ENCODE measurements around the gene CCDC63.

The CCDC63 gene

DNA sequence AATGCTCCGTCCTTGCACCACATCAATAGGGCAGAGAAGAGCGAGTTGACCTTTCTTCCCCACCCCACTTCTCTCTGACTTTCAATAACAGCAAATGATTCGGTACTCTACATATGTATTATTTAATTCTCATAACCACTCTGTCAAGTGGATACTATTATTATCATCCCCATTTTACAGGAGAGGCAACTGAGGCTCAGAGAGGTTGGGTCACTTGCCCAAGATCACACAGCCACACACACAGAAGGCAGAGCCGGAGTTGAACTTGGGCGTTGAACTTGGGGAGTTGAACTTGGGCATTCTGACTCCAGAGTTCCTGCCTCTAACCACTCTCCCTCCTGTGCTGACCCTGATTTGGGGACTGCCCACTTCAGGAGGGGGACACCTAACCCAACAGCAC is 72.9 kb downstream of the CCDC63 start:
- no peak for TF ChIP-seq POLR2A (IDR thresholded peaks at IDR 0.05; ENCODE audit: extremely low read depth, insufficient read length)
- no peak for TF ChIP-seq CTCF (IDR thresholded peaks at IDR 0.05; ENCODE audit: low read depth, low read length)
- TF ChIP-seq, protein P1, sequence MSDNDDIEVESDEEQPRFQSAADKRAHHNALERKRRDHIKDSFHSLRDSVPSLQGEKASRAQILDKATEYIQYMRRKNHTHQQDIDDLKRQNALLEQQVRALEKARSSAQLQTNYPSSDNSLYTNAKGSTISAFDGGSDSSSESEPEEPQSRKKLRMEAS (IDR thresholded peaks at IDR 0.05; ENCODE audit: low read depth, low read length), result no peak
- TF ChIP-seq MYC (IDR thresholded peaks at IDR 0.05; ENCODE audit: low read depth, low read length), result no peak
- DNase-seq (ENCODE audit: low read depth), result no peak

DNA sequence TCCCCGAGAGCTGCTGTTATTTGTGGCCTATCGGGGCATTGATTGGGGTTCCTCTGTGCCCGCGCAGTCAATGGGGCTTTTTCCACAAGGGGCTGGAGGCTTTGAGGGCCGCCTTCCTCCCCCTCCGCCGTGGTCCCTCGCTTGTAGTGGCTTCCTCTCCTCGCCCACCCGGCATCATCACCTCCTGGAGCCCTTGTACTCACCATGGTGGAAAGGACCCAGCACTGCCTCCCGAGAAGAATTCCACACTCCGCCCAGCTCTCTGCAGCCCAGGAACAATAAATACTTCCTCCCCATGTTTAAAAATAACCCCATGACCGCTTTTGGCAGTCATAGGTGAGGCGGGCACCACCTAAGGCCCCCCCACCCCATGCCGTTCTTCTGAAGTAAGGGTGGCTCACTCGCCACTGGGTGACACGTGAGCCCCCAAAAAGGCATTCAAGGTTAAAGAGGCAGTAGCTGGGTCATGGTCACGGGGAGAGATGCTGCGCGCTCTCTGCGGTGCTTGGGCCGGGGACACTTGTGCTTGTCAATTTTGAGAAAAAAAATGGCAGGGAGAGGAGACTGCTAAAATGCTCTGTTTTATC is 73.6 kb downstream of the CCDC63 start, which contains the start of gene MYL2:
MYL2 (minus strand) TSS at position 256 of the 587 bp plus-strand sequence; CDS start at position 206, 50 bp downstream.
- no peak for DNase-seq (ENCODE audit: low read depth)
- no peak within 1 kb of the TSS for H3K4me3 ChIP-seq (ENCODE audit: low read depth, low read length)
- TF ChIP-seq MYC (IDR thresholded peaks at IDR 0.05; ENCODE audit: low read depth, low read length), result no peak
- TF ChIP-seq POLR2A (IDR thresholded peaks at IDR 0.05; ENCODE audit: extremely low read depth, insufficient read length), result no peak

More for the DNA sequence above, 72.9 kb downstream of the CCDC63 start:
- no peak overlapping the region for H3K4me3 ChIP-seq (ENCODE audit: low read depth, low read length)

DNA sequence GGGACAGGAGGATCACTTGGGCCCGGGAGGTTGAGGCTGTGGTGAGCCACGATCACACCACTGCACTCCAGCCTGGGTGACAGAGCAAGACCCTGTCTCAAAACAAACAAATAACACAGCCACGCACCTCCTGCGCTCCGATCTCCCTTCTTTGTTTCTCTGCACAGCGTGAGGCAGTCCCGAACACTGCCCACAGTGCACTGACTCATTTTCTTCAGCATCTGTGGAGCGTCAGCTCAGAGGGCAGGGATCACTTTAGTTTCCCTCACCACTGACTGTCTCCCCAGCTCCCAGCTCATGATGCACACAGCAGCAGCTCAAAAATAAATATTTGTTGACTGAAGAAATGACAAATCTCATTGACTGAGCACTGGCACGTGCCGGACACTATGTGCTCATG is 74.5 kb downstream of the CCDC63 start:
- TF ChIP-seq, protein P1 (IDR thresholded peaks at IDR 0.05; ENCODE audit: low read depth, low read length), result no peak
- TF ChIP-seq CTCF (IDR thresholded peaks at IDR 0.05; ENCODE audit: low read depth, low read length) (no peak), MYC (IDR thresholded peaks at IDR 0.05; ENCODE audit: low read depth, low read length) (no peak), POLR2A (IDR thresholded peaks at IDR 0.05; ENCODE audit: extremely low read depth, insufficient read length) (no peak)
- DNase-seq (ENCODE audit: low read depth), result no peak
- no peak overlapping the region for H3K4me3 ChIP-seq (ENCODE audit: low read depth, low read length)

DNA sequence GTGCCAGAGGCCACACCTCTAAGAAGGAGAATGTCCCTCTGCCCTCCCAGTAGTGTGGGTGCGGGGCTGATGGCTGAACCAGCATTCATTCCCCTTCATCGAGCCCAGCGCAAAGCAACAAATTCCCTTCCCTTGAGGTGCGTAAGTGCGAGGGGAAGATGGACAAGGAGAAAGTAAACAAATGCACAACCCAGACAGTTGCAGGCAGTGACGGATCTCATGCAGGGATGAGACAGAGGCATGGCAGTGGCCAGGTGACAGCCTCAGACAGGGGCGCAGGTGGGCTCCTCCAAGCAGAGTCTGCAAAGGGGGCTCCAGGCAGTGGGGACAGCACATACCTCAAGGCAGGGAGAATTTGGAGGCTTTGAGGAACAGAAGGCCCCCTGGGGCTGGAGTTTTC is 75.9 kb downstream of the CCDC63 start:
- DNase-seq (ENCODE audit: low read depth), result no peak
- H3K4me3 ChIP-seq (ENCODE audit: low read depth, low read length), result no peak overlapping the region
- no peak for TF ChIP-seq CTCF (IDR thresholded peaks at IDR 0.05; ENCODE audit: low read depth, low read length)

- DNase-seq (ENCODE audit: low read depth), result no peak
- no peak overlapping the region for H3K4me3 ChIP-seq (ENCODE audit: low read depth, low read length)
- TF ChIP-seq POLR2A (IDR thresholded peaks at IDR 0.05; ENCODE audit: extremely low read depth, insufficient read length), result no peak
- TF ChIP-seq CTCF (IDR thresholded peaks at IDR 0.05; ENCODE audit: low read depth, low read length), result no peak
- TF ChIP-seq, protein P1 (IDR thresholded peaks at IDR 0.05; ENCODE audit: low read depth, low read length), result no peak
- no peak for TF ChIP-seq MYC (IDR thresholded peaks at IDR 0.05; ENCODE audit: low read depth, low read length)
Measured at GRCh38 chr12:110923192-110923591, 76.4 kb downstream of the CCDC63 start.

DNA sequence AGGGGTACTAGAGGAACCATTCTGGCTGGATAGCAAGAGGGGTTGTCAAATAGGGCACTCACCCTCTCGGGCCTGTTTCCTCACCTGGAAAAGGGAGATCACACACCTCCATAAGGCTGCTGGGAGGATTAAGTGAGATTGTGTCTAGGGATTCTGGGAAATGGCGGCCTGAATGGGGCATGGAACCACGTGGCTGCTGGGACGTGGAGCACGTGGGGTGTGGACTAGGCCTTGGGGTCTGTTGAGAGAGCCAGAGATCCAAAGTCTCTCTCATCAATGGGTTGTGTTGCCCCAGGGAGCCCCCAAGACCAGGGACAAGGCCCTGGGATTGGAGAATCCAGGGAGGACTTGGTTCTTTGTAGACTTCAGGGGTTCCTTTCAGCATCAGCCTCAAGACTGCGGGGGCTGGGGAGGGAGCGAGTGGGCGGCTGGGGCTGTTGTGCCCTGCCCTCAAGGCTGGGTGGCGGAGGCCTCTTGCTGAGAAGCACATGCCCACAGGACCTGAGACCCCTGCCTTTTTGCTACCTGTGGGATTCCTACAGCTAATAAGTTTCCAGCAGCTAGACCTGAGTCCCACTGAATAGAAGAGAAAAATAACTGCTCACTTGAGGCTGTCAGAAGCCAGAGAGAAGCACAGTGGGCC is 77.0 kb downstream of the CCDC63 start:
- H3K4me3 ChIP-seq (ENCODE audit: low read depth, low read length), result no peak overlapping the region
- no peak for DNase-seq (ENCODE audit: low read depth)
- TF ChIP-seq MYC (IDR thresholded peaks at IDR 0.05; ENCODE audit: low read depth, low read length), result no peak
- TF ChIP-seq POLR2A (IDR thresholded peaks at IDR 0.05; ENCODE audit: extremely low read depth, insufficient read length), result no peak
- no peak for TF ChIP-seq CTCF (IDR thresholded peaks at IDR 0.05; ENCODE audit: low read depth, low read length)
- TF ChIP-seq, protein P1 (IDR thresholded peaks at IDR 0.05; ENCODE audit: low read depth, low read length), result no peak

Data from NB4 (cell line).